Endodermal cell (in vitro differentiated cells): Measurements from ENCODE around the gene KCNMB4. TPM values are rescaled to one million over a fixed set of nuclear protein-coding genes. Genes with fewer than 3 reads are reported as not detected.

Experiments
- DNase-seq: peaks from one replicate; pipeline ENCODE4 v3.0.0-alpha.2; 2017
- H3K27ac ChIP-seq: 2 replicates; pipeline ENCODE4 v1.5.1; 2013; ENCODE audit warnings: mild to moderate bottlenecking, low read depth, low read length, moderate library complexity
- H3K27me3 ChIP-seq: 2 replicates; pipeline ENCODE4 v1.6.1; 2013; ENCODE audit warnings: mild to moderate bottlenecking, low read length, moderate library complexity; ENCODE audit not compliant: insufficient read depth, control insufficient read depth, poor library complexity, severe bottlenecking
- H3K36me3 ChIP-seq: 2 replicates; pipeline ENCODE4 v1.7.0; 2013; ENCODE audit warnings: mild to moderate bottlenecking, low read length, moderate library complexity; ENCODE audit not compliant: control insufficient read depth, insufficient read depth
- H3K4me1 ChIP-seq: one replicate; pipeline ENCODE4 v1.7.0; 2013; ENCODE audit warnings: low read length; ENCODE audit not compliant: control insufficient read depth, insufficient read depth
- H3K4me3 ChIP-seq: 2 replicates; pipeline ENCODE4 v1.5.1; 2013; ENCODE audit warnings: mild to moderate bottlenecking, low read length, moderate library complexity
- H3K9ac ChIP-seq: 2 replicates; pipeline ENCODE4 v1.6.1; 2013; ENCODE audit warnings: mild to moderate bottlenecking, low read length, moderate library complexity; ENCODE audit not compliant: poor library complexity, severe bottlenecking; ENCODE audit errors: extremely low read depth
- H3K9me3 ChIP-seq: 2 replicates; pipeline ENCODE4 v1.6.1; 2013; ENCODE audit warnings: mild to moderate bottlenecking, low read length, moderate library complexity; ENCODE audit not compliant: control insufficient read depth
- H3K27ac Mint-ChIP-seq: 2 replicates; pipeline ENCODE4 v1.8.0; 2020; ENCODE audit warnings: mixed read lengths
- H3K27me3 Mint-ChIP-seq: 2 replicates; pipeline ENCODE4 v1.8.0; 2021; ENCODE audit warnings: mild to moderate bottlenecking, mixed read lengths; ENCODE audit not compliant: insufficient read depth
- H3K36me3 Mint-ChIP-seq: 2 replicates; pipeline ENCODE4 v1.8.0; 2020; ENCODE audit warnings: low read depth, mixed read lengths
- H3K4me1 Mint-ChIP-seq: 2 replicates; pipeline ENCODE4 v1.8.0; 2020; ENCODE audit warnings: mixed read lengths
- H3K4me3 Mint-ChIP-seq: 2 replicates; pipeline ENCODE4 v1.8.0; 2020; ENCODE audit warnings: mild to moderate bottlenecking, moderate library complexity, mixed read lengths
- H3K9me3 Mint-ChIP-seq: 2 replicates; pipeline ENCODE4 v1.8.0; 2020; ENCODE audit warnings: mild to moderate bottlenecking, mixed read lengths
- CTCF ChIP-seq: fragments of 200-600 bp; sonication (generic); conservative IDR thresholded peaks from 2 replicates; pipeline ENCODE4 v1.5.0; 2021; ENCODE audit warnings: antibody characterized with exemption, mild to moderate bottlenecking
- WGBS, 2 experiments: methylation state at CpG; one replicate each; pipeline versions ENCODE4 v1.1.5 to v1.1.7; 2013; ENCODE audit warnings: missing lambda C conversion rate in 2 of 2, mixed read lengths in 1 of 2; ENCODE audit not compliant: insufficient coverage in 1 of 2, insufficient read length in 1 of 2; 5-methylcytosine and 5-hydroxymethylcytosine counted together
- total RNA-seq, 2 donors: library from RNA; stranded (reverse); fragmentation: NEBNext Ultra II Directional in 1 of 2; extraction: Animal tissue kit (Norgen Biotek cat#: 25700) in 1 of 2; gene quantifications; 2 replicates in 1 of 2; 3 replicates in 1 of 2; pipeline ENCODE4 v1.2.1, GENCODE V29; 2021

Gene KCNMB4
- total RNA-seq, 2 donors from 2014 or later = 11.9 to 13.1 TPM

- no peak for DNase-seq
- Histone ChIP-seq H3K4me3 (no peak overlapping the region), H3K9me3 (no peaks in the 10 kb centered on the region), H3K36me3 (peaks cover 31% of the 10 kb centered on the region), H3K4me1 (no peaks in the 10 kb centered on the region), H3K27ac (no peak overlapping the region), H3K9ac (no peak overlapping the region), H3K27me3 (no peaks in the 10 kb centered on the region)
- Mint-ChIP-seq H3K27me3 (no peaks in the 10 kb centered on the region), H3K36me3 (peaks cover 59% of the 10 kb centered on the region), H3K4me3 (no peak overlapping the region), H3K9me3 (no peaks in the 10 kb centered on the region), H3K27ac (no peak overlapping the region), H3K4me1 (peaks cover 2% of the 10 kb centered on the region)
- TF ChIP-seq CTCF = no peak
Observed at GRCh38 chr12:70403826-70404225, 37.7 kb downstream of the KCNMB4 start.

GRCh38 chr12:70408004-70408790 is 42.1 kb downstream of the KCNMB4 start:
- peaks cover 51% of the 10 kb centered on the region for H3K36me3 Mint-ChIP-seq
- H3K27ac Mint-ChIP-seq = no peak overlapping the region
- Histone ChIP-seq H3K4me3 (no peak overlapping the region), H3K4me1 (no peaks in the 10 kb centered on the region), H3K27me3 (no peaks in the 10 kb centered on the region), H3K36me3 (peaks cover 11% of the 10 kb centered on the region), H3K9me3 (no peaks in the 10 kb centered on the region), H3K27ac (no peak overlapping the region), H3K9ac (no peak overlapping the region)
- no peak for DNase-seq
- no peak overlapping the region for H3K4me3 Mint-ChIP-seq
- 90 to 100% methylated on average over 2 to 16 of the region's 16 CpGs for WGBS, 2 experiments
- peaks cover 2% of the 10 kb centered on the region for H3K4me1 Mint-ChIP-seq
- no peak for TF ChIP-seq CTCF
- no peaks in the 10 kb centered on the region for H3K9me3 Mint-ChIP-seq
- no peaks in the 10 kb centered on the region for H3K27me3 Mint-ChIP-seq

GRCh38 chr12:70415987-70416386 is 49.9 kb downstream of the KCNMB4 start:
- WGBS, 2 experiments = 82 to 100% methylated on average over 1 of the region's 1 CpG
- no peak overlapping the region for H3K4me3 ChIP-seq
- H3K4me1 Mint-ChIP-seq = no peaks in the 10 kb centered on the region
- H3K9me3 Mint-ChIP-seq = peaks cover 3% of the 10 kb centered on the region
- H3K4me3 Mint-ChIP-seq = no peak overlapping the region
- H3K27me3 ChIP-seq = no peaks in the 10 kb centered on the region
- H3K27ac ChIP-seq = no peak overlapping the region
- no peaks in the 10 kb centered on the region for H3K9me3 ChIP-seq
- H3K27ac Mint-ChIP-seq = no peak overlapping the region
- H3K4me1 ChIP-seq = no peaks in the 10 kb centered on the region
- no peak overlapping the region for H3K9ac ChIP-seq
- TF ChIP-seq CTCF = no peak
- peaks cover 21% of the 10 kb centered on the region for H3K36me3 Mint-ChIP-seq
- no peak for DNase-seq
- no peaks in the 10 kb centered on the region for H3K27me3 Mint-ChIP-seq
- H3K36me3 ChIP-seq = peaks cover 4% of the 10 kb centered on the region
